ENCODE measurements around the gene AGFG2.

AGFG2 gene

GRCh38 chr7:100585511-100586265 lies 46.7 kb downstream of the AGFG2 start, which contains the start of gene LRCH4:
LRCH4 (minus strand) TSS chr7:100586129; CDS start chr7:100586100, 29 bp downstream.
- peak; percentile 80 for DNase-seq (ENCODE audit: low spot score)

DNA sequence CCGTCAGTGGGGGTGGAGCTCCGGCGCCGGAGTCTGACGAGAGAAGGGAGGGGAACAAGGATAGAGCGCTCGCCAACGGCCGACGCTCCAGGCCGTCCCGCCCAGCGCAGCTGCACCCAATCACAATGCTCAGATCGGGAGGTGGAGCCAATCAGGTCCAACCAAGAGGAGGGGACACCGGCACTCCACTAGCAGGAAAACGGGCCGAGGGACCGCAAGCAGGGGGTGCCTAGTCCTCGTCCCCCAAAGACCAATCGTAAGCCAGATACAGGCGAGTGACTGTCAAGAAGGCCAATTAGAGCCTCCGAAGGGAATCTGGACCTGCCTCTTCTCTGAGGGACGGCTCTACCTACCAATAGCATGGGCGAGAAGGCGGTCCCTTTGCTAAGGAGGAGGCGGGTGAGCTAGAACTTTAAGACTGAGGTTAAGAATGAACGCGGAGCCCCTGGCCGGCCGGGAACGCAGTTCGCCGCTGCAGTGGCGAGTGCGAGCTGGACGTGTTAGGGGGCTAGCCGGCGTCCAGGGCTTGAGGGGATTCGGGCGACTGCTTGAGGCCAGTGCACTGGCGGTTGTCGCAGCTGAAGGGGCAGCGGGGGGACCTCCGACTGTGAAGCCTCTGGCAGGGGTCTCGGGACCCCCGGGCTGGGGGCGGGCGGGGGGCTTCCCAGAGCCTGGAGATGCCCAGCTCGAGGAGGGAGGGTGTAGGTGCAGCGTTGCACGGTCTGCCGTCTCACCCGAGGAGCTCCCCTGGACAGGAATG lies 47.4 kb downstream of the AGFG2 start, which contains the start of gene FBXO24:
Gene FBXO24 (plus strand): TSS at position 63 of the 760 bp plus-strand sequence. CDS start 298 bp downstream, at position 361.
- peak; percentile 100 for DNase-seq (ENCODE audit: low spot score)

GRCh38 chr7:100588438-100588837 lies 49.4 kb downstream of the AGFG2 start:
- DNase-seq (ENCODE audit: low spot score), result no peak

DNA sequence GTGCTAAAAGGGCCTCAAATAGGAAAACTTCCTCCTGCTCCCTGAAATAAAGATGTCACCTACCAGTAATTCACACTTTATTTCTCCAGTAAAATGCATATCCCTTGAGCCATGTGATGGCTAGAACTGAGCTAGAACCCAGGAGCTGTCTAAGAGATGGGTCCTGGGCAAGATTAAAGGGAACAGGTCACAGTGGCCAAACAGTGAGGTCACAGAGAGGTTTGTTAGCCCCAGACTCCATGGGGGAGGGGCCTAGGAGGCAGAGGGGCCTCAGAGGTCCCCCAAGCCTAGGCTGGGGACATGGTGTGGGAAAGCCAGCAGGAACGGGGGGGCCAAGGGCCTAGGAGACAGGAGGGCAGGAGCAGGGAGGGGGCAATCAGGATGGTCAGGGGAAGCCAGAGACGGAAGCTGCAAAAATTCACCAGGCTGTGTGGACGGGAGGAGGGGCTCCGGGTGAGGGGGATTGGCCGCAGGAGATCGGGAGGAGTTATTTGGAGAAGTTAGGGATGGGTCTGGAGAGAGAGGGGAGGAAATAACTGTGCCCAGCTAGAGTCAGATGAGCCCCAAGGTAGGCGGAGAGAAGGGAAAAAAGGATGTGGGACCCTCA lies 50.4 kb downstream of the AGFG2 start:
- no peak for DNase-seq (ENCODE audit: low spot score)

- no peak for DNase-seq (ENCODE audit: low spot score)
Measured at GRCh38 chr7:100590077-100590737, 51.2 kb downstream of the AGFG2 start.

DNA sequence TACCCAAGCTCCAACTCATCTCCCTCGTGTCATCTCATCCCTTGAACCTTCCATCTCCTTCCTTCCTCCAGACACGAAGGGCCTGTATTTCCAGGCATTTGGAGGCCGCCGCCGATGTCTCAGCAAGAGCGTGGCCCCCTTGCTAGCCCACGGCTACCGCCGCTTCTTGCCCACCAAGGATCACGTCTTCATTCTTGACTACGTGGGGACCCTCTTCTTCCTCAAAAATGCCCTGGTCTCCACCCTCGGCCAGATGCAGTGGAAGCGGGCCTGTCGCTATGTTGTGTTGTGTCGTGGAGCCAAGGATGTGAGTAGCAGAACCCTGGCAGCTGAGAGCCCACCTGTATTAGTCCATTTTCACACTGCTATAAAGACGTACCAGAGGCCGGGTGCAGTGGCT lies 52.6 kb downstream of the AGFG2 start:
- no peak for DNase-seq (ENCODE audit: low spot score)

DNA sequence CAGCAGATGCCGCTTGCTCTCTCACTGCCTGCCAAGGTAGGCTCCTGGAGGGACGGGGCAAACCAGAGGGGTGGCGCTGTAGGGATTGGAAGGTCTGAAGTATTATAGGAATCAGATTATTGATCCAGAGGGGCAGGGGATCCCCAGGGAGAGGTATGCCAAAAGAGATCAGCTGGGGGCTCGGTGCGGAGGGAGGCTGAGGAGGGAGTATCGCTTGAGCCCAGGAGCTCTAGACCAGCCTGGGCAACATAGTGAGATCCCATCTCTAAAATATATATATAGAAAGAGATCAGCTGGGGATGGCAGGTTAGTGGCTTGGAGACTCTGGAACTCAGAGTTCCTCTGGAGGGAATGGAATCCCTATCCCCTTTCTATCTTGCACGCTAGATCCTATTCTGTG lies 56.2 kb downstream of the AGFG2 start:
- no peak for DNase-seq (ENCODE audit: low spot score)

DNA sequence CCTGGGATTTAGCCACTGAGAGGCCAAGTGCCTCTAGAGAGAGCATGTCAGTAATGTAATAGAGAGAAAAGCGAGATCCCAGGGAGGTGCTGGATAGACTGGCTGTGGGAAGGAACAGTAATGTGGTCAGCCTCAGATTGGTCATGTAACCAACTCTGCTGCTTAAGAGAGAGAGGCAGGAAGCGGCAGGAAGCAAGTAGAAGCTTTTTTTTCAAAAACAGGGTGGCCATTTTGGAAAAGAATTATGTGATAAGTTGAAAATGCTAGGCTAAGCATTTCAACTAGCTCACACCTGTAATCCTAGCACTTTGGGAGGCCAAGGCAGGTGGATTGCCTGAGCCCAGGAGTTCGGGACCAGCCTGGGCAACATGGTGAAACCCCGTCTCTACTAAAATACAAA lies 59.4 kb downstream of the AGFG2 start:
- no peak for DNase-seq (ENCODE audit: low spot score)

DNA sequence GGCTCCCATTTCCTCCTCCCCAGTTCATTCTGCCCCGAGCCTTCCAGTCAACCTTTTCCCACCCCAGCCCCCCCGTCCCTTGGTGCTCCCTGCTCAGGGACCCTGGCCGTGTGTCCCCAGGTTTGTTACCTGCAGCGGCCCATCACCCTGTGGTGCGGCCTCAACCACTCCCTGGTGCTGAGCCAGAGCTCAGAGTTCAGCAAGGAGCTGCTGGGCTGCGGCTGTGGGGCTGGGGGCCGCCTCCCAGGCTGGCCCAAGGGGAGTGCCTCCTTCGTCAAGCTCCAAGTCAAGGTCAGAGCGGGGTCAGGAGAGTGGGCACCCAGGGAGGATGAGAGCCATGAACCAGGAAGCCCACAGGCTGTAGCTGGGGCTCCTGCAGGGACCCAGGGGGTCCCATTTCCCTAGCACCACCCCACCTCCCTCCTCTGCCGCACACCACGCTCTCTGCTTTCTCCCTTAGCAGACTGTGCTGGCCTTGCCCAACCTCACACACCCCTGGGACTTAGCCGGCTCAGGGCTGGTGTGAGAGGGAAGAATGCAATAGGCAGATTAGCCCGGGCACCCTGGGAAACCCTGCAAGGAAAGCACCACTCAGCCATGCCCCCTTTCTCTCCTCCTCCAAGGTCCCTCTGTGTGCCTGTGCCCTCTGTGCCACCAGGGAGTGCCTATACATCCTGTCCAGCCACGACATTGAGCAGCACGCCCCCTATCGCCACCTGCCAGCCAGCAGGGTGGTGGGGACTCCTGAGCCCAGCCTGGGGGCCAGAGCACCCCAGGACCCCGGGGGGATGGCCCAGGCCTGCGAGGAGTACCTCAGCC lies 61.1 kb downstream of the AGFG2 start:
- no peak for DNase-seq (ENCODE audit: low spot score)

- no peak for DNase-seq (ENCODE audit: low spot score)
Measured at GRCh38 chr7:100600730-100601038, 61.7 kb downstream of the AGFG2 start.

DNA sequence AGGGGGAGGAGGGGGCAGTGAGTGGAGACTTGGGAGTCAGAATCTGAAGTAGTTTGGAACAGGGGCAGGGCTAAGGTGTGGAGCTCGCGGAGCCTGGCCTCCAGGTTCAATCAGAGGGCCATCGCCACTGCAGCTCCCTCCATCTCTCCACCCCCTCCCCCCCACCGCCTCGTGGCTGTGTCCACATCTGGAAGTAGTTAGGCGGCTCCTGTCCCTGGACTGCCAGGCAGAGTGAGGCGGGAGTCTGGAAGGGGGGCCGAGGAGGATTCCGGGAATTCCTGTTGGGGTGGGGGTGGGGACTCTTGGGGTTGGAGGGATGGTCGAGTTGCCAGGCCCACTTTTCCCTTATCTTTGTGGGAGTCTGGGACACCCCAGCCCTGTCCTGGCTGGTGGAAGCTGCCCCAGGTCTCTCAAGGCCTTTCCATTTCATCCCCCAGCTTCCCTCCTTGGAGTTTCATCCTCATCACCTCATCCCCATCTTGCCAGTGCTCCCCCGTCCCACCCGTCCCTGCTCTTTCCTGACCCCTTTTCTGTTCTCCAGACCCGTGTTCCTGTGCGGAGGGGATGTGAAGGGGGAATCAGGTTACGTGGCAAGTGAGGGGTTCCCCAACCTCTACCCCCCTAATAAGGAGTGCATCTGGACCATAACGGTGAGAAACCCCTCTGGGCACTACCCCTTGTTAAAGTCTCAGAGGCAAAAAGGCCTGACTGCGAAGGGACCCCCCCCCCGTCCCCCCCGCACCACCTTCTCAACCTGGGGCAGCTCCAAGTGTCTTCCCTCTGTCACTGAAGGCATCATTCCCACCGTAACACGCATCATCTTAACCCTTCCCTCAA lies 64.1 kb downstream of the AGFG2 start:
- DNase-seq (ENCODE audit: low spot score), result no peak

DNA sequence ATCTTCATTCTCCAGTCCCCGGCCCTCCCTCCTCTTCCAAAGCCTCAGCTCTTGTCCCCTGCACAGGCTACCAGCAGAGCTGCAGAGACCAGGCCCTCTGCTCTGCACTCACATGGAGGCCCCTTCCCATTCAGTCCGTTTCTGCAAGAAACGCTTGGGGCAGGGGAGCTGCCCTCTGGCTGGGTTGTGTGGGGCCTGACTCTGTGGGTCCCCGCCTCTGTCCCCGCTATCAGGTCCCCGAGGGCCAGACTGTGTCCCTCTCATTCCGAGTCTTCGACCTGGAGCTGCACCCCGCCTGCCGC lies 64.7 kb downstream of the AGFG2 start:
- no peak for DNase-seq (ENCODE audit: low spot score)

GRCh38 chr7:100604028-100604975 lies 65.3 kb downstream of the AGFG2 start:
- peak; percentile 55 for DNase-seq (ENCODE audit: low spot score)

DNA sequence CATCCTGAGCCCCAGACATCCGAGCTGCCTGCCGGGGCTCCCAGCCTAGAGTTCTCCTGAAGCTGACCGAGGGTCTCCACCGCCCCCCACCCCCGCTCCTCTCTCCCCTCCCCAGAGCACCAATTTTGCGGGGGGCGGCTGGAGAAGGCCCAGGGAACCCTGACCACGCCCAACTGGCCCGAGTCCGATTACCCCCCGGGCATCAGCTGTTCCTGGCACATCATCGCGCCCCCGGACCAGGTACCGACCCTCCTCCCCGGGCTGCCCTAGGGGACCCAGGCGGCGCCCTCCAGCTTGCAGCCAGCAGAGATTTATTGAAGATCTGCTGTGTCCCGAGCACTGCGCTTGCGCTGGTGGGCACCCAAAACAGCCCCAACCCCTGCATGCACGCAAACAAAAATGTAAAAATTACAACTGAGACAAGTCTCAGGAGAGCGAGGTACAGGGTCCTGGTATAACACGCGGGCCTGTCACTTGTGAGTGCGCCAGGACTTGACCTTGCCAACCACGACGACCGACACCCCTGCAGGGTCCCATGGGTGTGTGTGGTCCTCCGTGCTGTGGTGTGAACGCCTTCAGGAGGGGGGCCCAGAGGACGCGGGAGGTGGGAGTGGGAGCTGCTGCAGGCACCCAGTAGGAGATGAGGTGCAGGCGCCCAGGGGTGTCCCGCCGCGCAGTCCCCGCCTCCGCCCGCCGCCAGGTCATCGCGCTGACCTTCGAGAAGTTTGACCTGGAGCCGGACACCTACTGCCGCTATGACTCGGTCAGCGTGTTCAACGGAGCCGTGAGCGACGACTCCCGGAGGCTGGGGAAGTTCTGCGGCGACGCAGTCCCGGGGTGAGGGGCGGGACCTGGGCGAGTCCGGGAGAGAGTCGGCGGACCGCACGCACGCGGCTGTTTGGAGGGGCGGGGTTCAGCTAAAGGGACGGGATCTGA lies 66.2 kb downstream of the AGFG2 start:
- DNase-seq (ENCODE audit: low spot score), result no peak

DNA sequence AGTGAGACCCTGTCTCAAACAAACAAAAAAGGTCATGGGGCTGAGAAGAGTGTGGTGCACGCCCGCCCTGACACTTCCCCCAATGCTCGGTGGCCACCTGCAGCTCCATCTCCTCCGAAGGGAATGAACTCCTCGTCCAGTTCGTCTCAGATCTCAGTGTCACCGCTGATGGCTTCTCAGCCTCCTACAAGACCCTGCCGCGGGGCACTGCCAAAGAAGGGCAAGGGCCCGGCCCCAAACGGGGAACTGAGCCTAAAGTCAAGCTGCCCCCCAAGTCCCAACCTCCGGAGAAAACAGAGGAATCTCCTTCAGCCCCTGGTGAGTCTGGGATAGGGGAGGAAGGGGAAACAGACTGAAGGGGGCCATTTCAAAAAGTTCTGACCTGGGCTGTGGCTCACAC lies 67.3 kb downstream of the AGFG2 start:
- no peak for DNase-seq (ENCODE audit: low spot score)

DNA sequence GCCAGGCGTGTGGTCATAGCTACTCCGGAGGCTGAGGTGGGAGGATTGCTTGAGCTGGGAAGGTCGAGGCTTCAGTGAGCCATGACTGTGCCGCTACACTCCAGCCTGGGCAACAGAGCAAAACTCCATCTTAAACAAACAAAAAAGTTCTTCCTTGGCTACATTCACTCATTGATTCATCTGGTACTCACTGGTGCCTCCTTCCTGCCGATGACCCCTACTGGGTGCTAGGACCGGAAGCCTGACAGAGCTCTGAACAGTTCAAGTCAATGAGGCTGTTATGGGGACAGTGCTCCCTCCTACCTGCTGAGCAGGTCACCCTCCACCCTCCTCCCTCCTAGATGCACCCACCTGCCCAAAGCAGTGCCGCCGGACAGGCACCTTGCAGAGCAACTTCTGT lies 68.1 kb downstream of the AGFG2 start:
- DNase-seq (ENCODE audit: low spot score), result no peak

GRCh38 chr7:100609958-100610357 lies 71.0 kb downstream of the AGFG2 start:
- no peak for DNase-seq (ENCODE audit: low spot score)

GRCh38 chr7:100611983-100612729 lies 73.2 kb downstream of the AGFG2 start, which contains the start of gene MOSPD3:
MOSPD3 (plus strand) TSS chr7:100612540; CDS start chr7:100612792, 252 bp downstream.
- peak; percentile 99 for DNase-seq (ENCODE audit: low spot score)
